Upper lobe of left lung (tissue), 4 donors: Measurements from ENCODE around the gene ASB1.

Experiments
- CTCF ChIP-seq, 6 experiments: fragments of 450-650 bp in 4 of 6; fragments of 200-600 bp in 2 of 6; sonication (generic) in 2 of 6; IDR thresholded peaks; one replicate each; pipeline ENCODE4 v1.5.1; 2016 to 2019; ENCODE audit warnings: antibody characterized with exemption in 6 of 6
- EP300 ChIP-seq, 4 donors: sonication (generic); formaldehyde crosslinking; IDR thresholded peaks; one replicate each; pipeline ENCODE4 v1.5.1; 2017; ENCODE audit warnings: antibody characterized with exemption in 4 of 4, control low read depth in 2 of 4
- POLR2A ChIP-seq, 4 donors: fragments of 450-650 bp; IDR thresholded peaks; one replicate each; pipeline ENCODE4 v1.5.1; 2016 to 2017; ENCODE audit warnings: antibody characterized with exemption in 4 of 4, mild to moderate bottlenecking in 2 of 4
- POLR2AphosphoS5 ChIP-seq, 2 donors: sonication (generic); formaldehyde crosslinking; IDR thresholded peaks; one replicate each; pipeline ENCODE4 v1.5.1; 2017; ENCODE audit warnings: antibody characterized with exemption in 2 of 2

- TF ChIP-seq CTCF (IDR thresholded peaks at IDR 0.05) (no peak), POLR2AphosphoS5 (IDR thresholded peaks at IDR 0.05) (no peak), POLR2A (IDR thresholded peaks at IDR 0.05) (no peak), EP300 (IDR thresholded peaks at IDR 0.05) (no peak)
Observed at GRCh38 chr2:238422940-238423339, 3.8 kb upstream of the ASB1 start.
